SJCRH30 (cell line): Measurements from ENCODE around the gene LCMT2. TPM values are rescaled to one million over a fixed set of nuclear protein-coding genes. Genes with fewer than 3 reads are reported as not detected.

Experiments used
- DNase-seq, 2 experiments: peaks; one replicate each; pipeline ENCODE4 v3.0.0-alpha.2; 2015 to 2020
- H3K27ac ChIP-seq: fragments of 250-450 bp; sonication (Bioruptor Pico); 2 replicates; pipeline ENCODE4 v1.5.1; 2020; ENCODE audit warnings: mild to moderate bottlenecking, moderate library complexity
- H3K27me3 ChIP-seq: fragments of 250-450 bp; sonication (Bioruptor Pico); 2 replicates; pipeline ENCODE4 v1.5.1; 2020; ENCODE audit warnings: mild to moderate bottlenecking, moderate library complexity
- H3K36me3 ChIP-seq: fragments of 250-450 bp; sonication (Bioruptor Pico); 2 replicates; pipeline ENCODE4 v1.5.1; 2020; ENCODE audit warnings: mild to moderate bottlenecking, moderate library complexity
- H3K4me1 ChIP-seq: fragments of 250-450 bp; sonication (Bioruptor Pico); 2 replicates; pipeline ENCODE4 v1.5.1; 2020; ENCODE audit warnings: mild to moderate bottlenecking, moderate library complexity
- H3K4me3 ChIP-seq: fragments of 250-450 bp; sonication (Bioruptor Pico); 2 replicates; pipeline ENCODE4 v1.5.1; 2020; ENCODE audit warnings: mild to moderate bottlenecking, moderate library complexity
- H3K9me3 ChIP-seq: fragments of 250-450 bp; sonication (Bioruptor Pico); replicated peaks from 2 replicates; pipeline ENCODE4 v1.5.1; 2020; ENCODE audit warnings: mild to moderate bottlenecking, moderate library complexity
- total RNA-seq: library from RNA; depleted of rRNA; stranded (reverse); fragments of >200 nt; shearing (Covaris generic); gene quantifications from 2 replicates; pipeline ENCODE4 v1.2.3, GENCODE V29; 2014; rRNA removed

Gene LCMT2
- total RNA-seq, result 17.4 and 18.5 TPM in 2 replicates

- H3K9me3 ChIP-seq, result no peaks in the 10 kb centered on the region
- H3K27me3 ChIP-seq, result no peaks in the 10 kb centered on the region
- H3K4me3 ChIP-seq, result peak within 1 kb of the TSS; percentile 81
- H3K36me3 ChIP-seq, result peaks cover 24% of the 10 kb centered on the region
- no peaks in the 10 kb centered on the region for H3K4me1 ChIP-seq
- peak within 1 kb of the TSS; percentile 91 for H3K27ac ChIP-seq
- DNase-seq, result peak; percentile 94 to 96
Observed at GRCh38 chr15:43329960-43330779, at the start of gene LCMT2. Gene LCMT2, minus strand, starts transcription at chr15:43330573. Its CDS starts 84 bp downstream, at chr15:43330489.

- no peaks in the 10 kb centered on the region for H3K27me3 ChIP-seq
- no peaks in the 10 kb centered on the region for H3K4me1 ChIP-seq
- no peak overlapping the region for H3K27ac ChIP-seq
- no peaks in the 10 kb centered on the region for H3K9me3 ChIP-seq
- H3K36me3 ChIP-seq, result peaks cover 27% of the 10 kb centered on the region
- DNase-seq, result no peak
- no peak overlapping the region for H3K4me3 ChIP-seq
Observed at GRCh38 chr15:43378601-43379000, 48.2 kb upstream of the LCMT2 start.

GRCh38 chr15:43376017-43376705 lies 45.8 kb upstream of the LCMT2 start:
- Histone ChIP-seq H3K9me3 (no peaks in the 10 kb centered on the region), H3K4me1 (peaks cover 5% of the 10 kb centered on the region), H3K4me3 (no peak overlapping the region), H3K27ac (no peak overlapping the region), H3K36me3 (peaks cover 17% of the 10 kb centered on the region), H3K27me3 (no peaks in the 10 kb centered on the region)
- DNase-seq, result peak; percentile 23 to 54

GRCh38 chr15:43370975-43371974 lies 40.9 kb upstream of the LCMT2 start, which contains the start of the genes TUBGCP4 and ZSCAN29:
Gene TUBGCP4, plus strand, starts transcription at chr15:43371101. Its CDS starts 254 bp downstream, at chr15:43371355.
Gene ZSCAN29, minus strand, starts transcription at chr15:43371043. Its CDS starts 1,130 bp downstream, at chr15:43369913.
- peak; percentile 89 to 92 for DNase-seq
- peak within 1 kb of the TSS; percentile 54 for H3K27ac ChIP-seq

GRCh38 chr15:43370310-43370974 lies 40.1 kb upstream of the LCMT2 start:
- no peaks in the 10 kb centered on the region for H3K9me3 ChIP-seq
- H3K4me1 ChIP-seq, result peaks cover 12% of the 10 kb centered on the region
- peak overlapping the region; percentile 54 for H3K27ac ChIP-seq
- DNase-seq, result peak; percentile 57 to 63
- no peaks in the 10 kb centered on the region for H3K27me3 ChIP-seq
- H3K36me3 ChIP-seq, result peaks cover 20% of the 10 kb centered on the region
- H3K4me3 ChIP-seq, result peak overlapping the region; percentile 91

More at GRCh38 chr15:43370975-43371974, 40.9 kb upstream of the LCMT2 start, which contains the start of the genes TUBGCP4 and ZSCAN29:
- Histone ChIP-seq H3K9me3 (no peaks in the 10 kb centered on the region), H3K27me3 (no peaks in the 10 kb centered on the region), H3K4me1 (peaks cover 11% of the 10 kb centered on the region), H3K4me3 (peak within 1 kb of the TSS; percentile 91), H3K36me3 (peaks cover 12% of the 10 kb centered on the region)

- Histone ChIP-seq H3K4me1 (peaks cover 5% of the 10 kb centered on the region; the same call in 1 of the 2 replicates), H3K4me3 (no peak overlapping the region), H3K9me3 (peaks cover 19% of the 10 kb centered on the region), H3K27me3 (no peaks in the 10 kb centered on the region), H3K27ac (no peak overlapping the region), H3K36me3 (peaks cover 82% of the 10 kb centered on the region)
- DNase-seq, result no peak
Observed at GRCh38 chr15:43361313-43361903, 31.0 kb upstream of the LCMT2 start.

GRCh38 chr15:43360821-43361220 lies 30.4 kb upstream of the LCMT2 start:
- H3K36me3 ChIP-seq, result peaks cover 76% of the 10 kb centered on the region
- H3K27me3 ChIP-seq, result no peaks in the 10 kb centered on the region
- H3K27ac ChIP-seq, result no peak overlapping the region
- DNase-seq, result no peak
- peaks cover 19% of the 10 kb centered on the region for H3K9me3 ChIP-seq
- peaks cover 5% of the 10 kb centered on the region; the same call in 1 of the 2 replicates for H3K4me1 ChIP-seq
- no peak overlapping the region for H3K4me3 ChIP-seq

GRCh38 chr15:43352693-43353382 lies 22.5 kb upstream of the LCMT2 start:
- no peaks in the 10 kb centered on the region for H3K9me3 ChIP-seq
- no peaks in the 10 kb centered on the region for H3K27me3 ChIP-seq
- no peak overlapping the region for H3K4me3 ChIP-seq
- H3K4me1 ChIP-seq, result no peaks in the 10 kb centered on the region
- H3K36me3 ChIP-seq, result peaks cover 21% of the 10 kb centered on the region
- H3K27ac ChIP-seq, result no peak overlapping the region
- DNase-seq, result no peak

GRCh38 chr15:43347114-43347513 lies 16.7 kb upstream of the LCMT2 start:
- DNase-seq, result no peak
- Histone ChIP-seq H3K27me3 (no peaks in the 10 kb centered on the region), H3K36me3 (peaks cover 18% of the 10 kb centered on the region)

GRCh38 chr15:43346305-43346704 lies 15.9 kb upstream of the LCMT2 start:
- peaks cover 18% of the 10 kb centered on the region; the same call in 1 of the 2 replicates for H3K36me3 ChIP-seq

More at GRCh38 chr15:43347114-43347513, 16.7 kb upstream of the LCMT2 start:
- no peak overlapping the region for H3K27ac ChIP-seq
- no peaks in the 10 kb centered on the region for H3K4me1 ChIP-seq
- no peak overlapping the region for H3K4me3 ChIP-seq
- no peaks in the 10 kb centered on the region for H3K9me3 ChIP-seq

GRCh38 chr15:43330780-43331087 lies 361 bp upstream of the LCMT2 start:
- Histone ChIP-seq H3K27ac (peak overlapping the region; percentile 91), H3K4me3 (peak overlapping the region; percentile 81), H3K36me3 (peaks cover 27% of the 10 kb centered on the region), H3K9me3 (no peaks in the 10 kb centered on the region), H3K27me3 (no peaks in the 10 kb centered on the region), H3K4me1 (no peaks in the 10 kb centered on the region)
- no peak for DNase-seq

More at GRCh38 chr15:43346305-43346704, 15.9 kb upstream of the LCMT2 start:
- Histone ChIP-seq H3K9me3 (no peaks in the 10 kb centered on the region), H3K4me3 (no peak overlapping the region), H3K4me1 (no peaks in the 10 kb centered on the region), H3K27ac (no peak overlapping the region), H3K27me3 (no peaks in the 10 kb centered on the region)
- peak; percentile 21 to 50 for DNase-seq

- Histone ChIP-seq H3K4me1 (no peaks in the 10 kb centered on the region), H3K4me3 (peak overlapping the region; percentile 81), H3K9me3 (no peaks in the 10 kb centered on the region), H3K27me3 (no peaks in the 10 kb centered on the region), H3K27ac (peak overlapping the region; percentile 91), H3K36me3 (peaks cover 20% of the 10 kb centered on the region)
- no peak for DNase-seq
Observed at GRCh38 chr15:43329217-43329959, 985 bp downstream of the LCMT2 start.
